HG02938 (cell line): Measurements from ENCODE around the gene POU3F2.

ENCODE experiments used
- ATAC-seq: cut with Tn5 transposase; IDR thresholded peaks from one replicate; pipeline ENCODE4 v1.9.1; 2021; ENCODE audit warnings: mild to moderate bottlenecking, moderate library complexity; ENCODE audit not compliant: unreplicated experiment

Gene POU3F2

GRCh38 chr6:98843271-98844243 lies 9.2 kb downstream of the POU3F2 start:
- ATAC-seq = no peak

GRCh38 chr6:98844244-98845210 lies 10.2 kb downstream of the POU3F2 start:
- ATAC-seq = no peak

- peak; percentile 52 for ATAC-seq
Measured at GRCh38 chr6:98845211-98846020, 11.0 kb downstream of the POU3F2 start.

- no peak for ATAC-seq
Measured at GRCh38 chr6:98846021-98846380, 11.6 kb downstream of the POU3F2 start.

- no peak for ATAC-seq
Measured at GRCh38 chr6:98847416-98847778, 13.0 kb downstream of the POU3F2 start.

GRCh38 chr6:98847779-98848538 lies 13.6 kb downstream of the POU3F2 start:
- ATAC-seq = peak; percentile 36

GRCh38 chr6:98848539-98849242 lies 14.3 kb downstream of the POU3F2 start:
- no peak for ATAC-seq

GRCh38 chr6:98864497-98864896 lies 30.1 kb downstream of the POU3F2 start:
- no peak for ATAC-seq

GRCh38 chr6:98871057-98871456 lies 36.7 kb downstream of the POU3F2 start:
- no peak for ATAC-seq

GRCh38 chr6:98871821-98872220 lies 37.4 kb downstream of the POU3F2 start:
- no peak for ATAC-seq

GRCh38 chr6:98875375-98875774 lies 41.0 kb downstream of the POU3F2 start:
- no peak for ATAC-seq

GRCh38 chr6:98877250-98877649 lies 42.9 kb downstream of the POU3F2 start:
- ATAC-seq = no peak

- ATAC-seq = peak; percentile 96
Measured at GRCh38 chr6:98880486-98880885, 46.1 kb downstream of the POU3F2 start.

- ATAC-seq = no peak
Measured at GRCh38 chr6:98885330-98885729, 51.0 kb downstream of the POU3F2 start.

- no peak for ATAC-seq
Measured at GRCh38 chr6:98887650-98888049, 53.3 kb downstream of the POU3F2 start.
